Right lobe of liver (tissue), 4 donors: Measurements from ENCODE around the gene IFNL4.

Experiments used
- POLR2A ChIP-seq: fragments of 450-650 bp; IDR thresholded peaks from one replicate; pipeline ENCODE4 v1.6.1; 2017; ENCODE audit warnings: antibody characterized with exemption, mild to moderate bottlenecking
- TF ChIP-seq, protein P1 (sequence below), 4 donors: fragments of 200-600 bp in 3 of 4; fragments of 450-650 bp in 1 of 4; IDR thresholded peaks; one replicate each; pipeline versions ENCODE4 v1.5.1 to v1.8.0; 2016 to 2022; ENCODE audit warnings: antibody characterized with exemption in 4 of 4, mild to moderate bottlenecking in 2 of 4
- donor health status: DM: no; HTN: no; CAD: no.
- donor health status: DM: no; HTN: no; CAD: no.
- donor health status: DM: no; HTN: yes; CAD: no.

GRCh38 chr19:39196860-39197562 lies 51.6 kb downstream of the IFNL4 start, which contains the start of gene NCCRP1:
- no peak for TF ChIP-seq POLR2A
- TF ChIP-seq, protein P1, sequence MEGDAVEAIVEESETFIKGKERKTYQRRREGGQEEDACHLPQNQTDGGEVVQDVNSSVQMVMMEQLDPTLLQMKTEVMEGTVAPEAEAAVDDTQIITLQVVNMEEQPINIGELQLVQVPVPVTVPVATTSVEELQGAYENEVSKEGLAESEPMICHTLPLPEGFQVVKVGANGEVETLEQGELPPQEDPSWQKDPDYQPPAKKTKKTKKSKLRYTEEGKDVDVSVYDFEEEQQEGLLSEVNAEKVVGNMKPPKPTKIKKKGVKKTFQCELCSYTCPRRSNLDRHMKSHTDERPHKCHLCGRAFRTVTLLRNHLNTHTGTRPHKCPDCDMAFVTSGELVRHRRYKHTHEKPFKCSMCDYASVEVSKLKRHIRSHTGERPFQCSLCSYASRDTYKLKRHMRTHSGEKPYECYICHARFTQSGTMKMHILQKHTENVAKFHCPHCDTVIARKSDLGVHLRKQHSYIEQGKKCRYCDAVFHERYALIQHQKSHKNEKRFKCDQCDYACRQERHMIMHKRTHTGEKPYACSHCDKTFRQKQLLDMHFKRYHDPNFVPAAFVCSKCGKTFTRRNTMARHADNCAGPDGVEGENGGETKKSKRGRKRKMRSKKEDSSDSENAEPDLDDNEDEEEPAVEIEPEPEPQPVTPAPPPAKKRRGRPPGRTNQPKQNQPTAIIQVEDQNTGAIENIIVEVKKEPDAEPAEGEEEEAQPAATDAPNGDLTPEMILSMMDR (IDR thresholded peaks at IDR 0.05): no peak
